HUDEP-2 (cell line): ENCODE measurements around the gene SARDH.

Experiments used
- DNase-seq, 76 experiments: peaks; one replicate each; lab custom pipeline; 2025; ENCODE audit not compliant: unreplicated experiment in 76 of 76; lab: John Stamatoyannopoulos, UW

The SARDH gene

GRCh38 chr9:133614678-133615077, 123.5 kb downstream of the SARDH start:
- no peak for DNase-seq

GRCh38 chr9:133614056-133614455, 124.1 kb downstream of the SARDH start:
- no peak for DNase-seq
